AG20443 (cell line): ENCODE results near the gene NKAIN2.
"Not testable (repeated sequence)": the region's sequence is repeated elsewhere in the genome, so short reads cannot be mapped to it uniquely, and the experiment has no call there.

Experiments used
- DNase-seq: peaks from one replicate; pipeline ENCODE4 v3.0.0; 2012; ENCODE audit warnings: low spot score, mixed read lengths

Gene NKAIN2

GRCh38 chr6:124517339-124517738 is 713.7 kb downstream of the NKAIN2 start:
- DNase-seq, result no peak

- no peak for DNase-seq
Measured at GRCh38 chr6:124520514-124520913, 716.8 kb downstream of the NKAIN2 start.

GRCh38 chr6:124522335-124522734 is 718.7 kb downstream of the NKAIN2 start:
- no peak for DNase-seq

- no peak for DNase-seq
Measured at GRCh38 chr6:124524491-124525200, 721.0 kb downstream of the NKAIN2 start.

- no peak for DNase-seq
Measured at GRCh38 chr6:124530926-124531325, 727.3 kb downstream of the NKAIN2 start.

- no peak for DNase-seq
Measured at GRCh38 chr6:124535299-124535698, 731.6 kb downstream of the NKAIN2 start.

- no peak for DNase-seq
Measured at GRCh38 chr6:124535746-124536145, 732.1 kb downstream of the NKAIN2 start.

GRCh38 chr6:124536157-124536841 is 732.6 kb downstream of the NKAIN2 start:
- DNase-seq, result no peak

GRCh38 chr6:124536842-124537191 is 733.2 kb downstream of the NKAIN2 start:
- DNase-seq, result no peak

GRCh38 chr6:124539096-124539495 is 735.4 kb downstream of the NKAIN2 start:
- no peak for DNase-seq

- DNase-seq, result no peak
Measured at GRCh38 chr6:124541573-124541972, 737.9 kb downstream of the NKAIN2 start.

- no peak for DNase-seq
Measured at GRCh38 chr6:124546601-124547000, 742.9 kb downstream of the NKAIN2 start.

- no peak for DNase-seq
Measured at GRCh38 chr6:124551711-124552233, 748.1 kb downstream of the NKAIN2 start.

- no peak for DNase-seq
Measured at GRCh38 chr6:124557873-124558272, 754.2 kb downstream of the NKAIN2 start.

- not testable (repeated sequence) for DNase-seq
Measured at GRCh38 chr6:124560078-124560477, 756.4 kb downstream of the NKAIN2 start.

- no peak for DNase-seq
Measured at GRCh38 chr6:124560873-124561567, 757.4 kb downstream of the NKAIN2 start.

- no peak for DNase-seq
Measured at GRCh38 chr6:124561635-124562130, 758.0 kb downstream of the NKAIN2 start.

GRCh38 chr6:124564125-124564524 is 760.5 kb downstream of the NKAIN2 start:
- DNase-seq, result not testable (repeated sequence)

GRCh38 chr6:124567401-124567800 is 763.7 kb downstream of the NKAIN2 start:
- no peak for DNase-seq

- no peak for DNase-seq
Measured at GRCh38 chr6:124573953-124574352, 770.3 kb downstream of the NKAIN2 start.

- no peak for DNase-seq
Measured at GRCh38 chr6:124577734-124578281, 774.1 kb downstream of the NKAIN2 start.

GRCh38 chr6:124590001-124590400 is 786.3 kb downstream of the NKAIN2 start:
- no peak for DNase-seq
